Left kidney (tissue), 2 donors: ENCODE results near the gene NAT8L. TPM values are rescaled to one million over a fixed set of nuclear protein-coding genes. Genes with fewer than 3 reads are reported as not detected.

Experiments used
- DNase-seq: peaks from one replicate; pipeline ENCODE4 v3.0.0-alpha.2; 2013
- polyA plus RNA-seq: library from polyadenylated mRNA; unstranded; fragments of 120-200 nt; gene quantifications from one replicate; pipeline ENCODE4 v1.2.1, GENCODE V29; 2013; ENCODE audit not compliant: insufficient read length

The NAT8L gene
- polyA plus RNA-seq, 1 donor = 6.4 TPM

- no peak for DNase-seq
Observed at GRCh38 chr4:2091990-2092668, 33.0 kb downstream of the NAT8L start.

GRCh38 chr4:2092669-2093053 is 33.5 kb downstream of the NAT8L start:
- no peak for DNase-seq

DNA sequence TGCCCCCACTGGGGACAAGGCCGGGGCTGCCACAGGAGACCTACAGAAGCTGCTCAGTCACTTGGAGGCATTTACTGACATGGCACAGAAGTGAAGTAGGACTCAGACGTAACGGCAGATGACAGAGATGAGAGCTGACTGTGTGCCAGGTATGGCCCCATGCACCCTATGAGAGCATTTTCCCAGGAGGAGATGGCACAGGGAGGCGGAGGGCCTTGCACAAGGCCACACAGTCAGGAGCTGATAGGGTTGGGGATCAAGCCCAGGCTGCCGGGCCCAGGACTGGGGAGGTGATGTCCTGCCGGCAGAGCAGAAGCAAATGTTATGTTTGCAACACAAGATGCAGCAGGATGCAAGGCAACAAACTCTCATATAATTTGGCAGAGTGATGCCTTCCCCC is 34.1 kb downstream of the NAT8L start:
- DNase-seq = no peak

GRCh38 chr4:2094545-2094944 is 35.4 kb downstream of the NAT8L start:
- DNase-seq = no peak

- no peak for DNase-seq
Observed at GRCh38 chr4:2095236-2096072, 36.3 kb downstream of the NAT8L start.

DNA sequence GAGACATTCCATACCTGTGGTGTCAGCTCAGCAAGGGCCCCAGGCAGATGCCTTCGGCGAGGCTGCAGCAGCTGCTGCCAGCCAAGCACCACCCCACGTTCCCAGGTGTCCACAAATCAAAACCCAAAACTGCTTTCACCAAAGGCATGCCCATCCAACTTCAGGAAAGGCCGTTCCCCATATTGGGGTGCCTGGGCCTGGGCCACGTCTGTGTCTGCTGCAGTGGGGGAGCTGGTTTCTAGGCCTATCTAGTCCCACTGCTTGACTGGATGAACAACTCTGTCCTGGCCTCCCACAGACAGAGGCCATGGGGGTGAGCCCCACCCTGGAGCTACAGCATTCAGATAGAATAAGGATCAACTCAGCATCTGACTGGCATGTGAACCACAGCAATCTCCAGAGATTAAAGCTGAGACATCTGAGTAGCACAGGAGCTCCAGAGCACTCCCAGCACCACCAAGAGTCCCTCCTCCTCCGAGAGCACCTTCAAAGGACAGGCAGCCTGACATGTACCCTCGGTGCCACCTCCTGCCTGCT is 37.0 kb downstream of the NAT8L start:
- DNase-seq = no peak

DNA sequence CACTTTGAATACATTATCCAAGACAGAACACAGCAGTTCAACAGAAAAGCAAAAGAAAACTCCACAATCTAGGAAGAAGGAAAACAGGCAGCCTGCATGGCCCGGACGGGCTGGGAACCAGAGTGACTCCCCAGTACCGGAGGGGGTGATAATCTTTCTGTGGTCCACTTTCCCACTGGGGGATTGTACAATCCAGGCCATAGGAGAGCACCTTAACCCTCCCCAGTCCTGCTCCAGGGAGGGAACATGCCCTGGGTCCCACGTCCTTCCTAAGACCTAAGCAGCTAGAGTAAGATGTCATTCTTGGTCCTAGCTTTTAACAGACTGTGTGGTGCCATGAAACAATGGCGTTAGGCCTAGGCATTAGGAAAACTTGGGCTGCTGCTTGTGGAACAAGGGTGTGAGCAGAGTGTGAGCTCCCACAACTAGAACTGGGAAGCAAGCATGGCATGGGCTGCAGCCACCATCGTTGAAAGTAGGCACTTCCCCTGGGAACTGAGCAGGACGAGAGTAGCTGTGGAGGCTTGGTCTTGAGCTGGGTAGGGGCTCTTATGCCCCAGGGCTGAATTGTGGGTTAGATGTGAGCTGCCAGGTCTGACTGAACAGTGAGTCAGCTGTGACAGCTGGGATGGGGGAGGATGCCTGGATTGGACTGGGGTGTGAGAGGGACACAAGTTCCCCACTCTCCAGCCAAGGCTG is 42.4 kb downstream of the NAT8L start:
- no peak for DNase-seq

DNA sequence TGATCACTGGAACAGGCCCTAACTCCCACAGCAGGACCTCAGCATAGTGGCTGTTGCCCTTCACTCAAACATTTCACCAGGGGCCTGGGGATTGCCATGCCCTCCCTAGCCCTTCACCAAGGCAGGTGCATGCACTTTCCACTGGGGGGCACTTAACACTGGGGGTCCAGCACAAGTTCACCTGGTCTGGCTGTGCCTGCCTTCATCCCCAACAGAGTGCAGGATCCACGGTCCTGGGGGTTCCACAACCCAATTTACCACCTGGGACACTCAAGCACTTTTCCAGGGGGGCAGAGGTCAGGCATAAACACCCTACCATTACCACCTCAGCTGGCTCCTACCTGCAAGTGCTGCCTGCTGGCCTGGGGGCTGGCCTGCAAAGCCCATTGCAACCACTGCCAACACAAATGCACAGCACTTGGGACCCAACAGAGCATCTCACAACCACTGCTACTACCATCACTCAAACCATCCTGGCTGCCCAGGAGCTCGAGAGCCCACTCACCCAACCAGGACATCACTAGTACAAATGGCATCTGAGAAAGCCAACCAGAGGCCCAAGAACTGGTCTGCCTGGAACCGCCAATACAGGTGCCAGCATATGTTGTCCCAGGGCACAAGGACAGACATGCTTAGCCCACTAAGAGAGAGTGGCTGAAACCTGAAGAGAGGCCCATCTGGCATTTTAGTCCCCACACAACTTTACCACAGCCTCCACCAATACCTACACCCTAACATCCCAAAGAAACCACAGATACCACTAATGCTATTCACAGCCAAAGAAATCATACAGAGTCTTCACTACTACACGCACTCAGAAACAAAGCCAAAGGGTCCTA is 43.1 kb downstream of the NAT8L start:
- no peak for DNase-seq

- no peak for DNase-seq
Observed at GRCh38 chr4:2103127-2103842, 44.2 kb downstream of the NAT8L start.

DNA sequence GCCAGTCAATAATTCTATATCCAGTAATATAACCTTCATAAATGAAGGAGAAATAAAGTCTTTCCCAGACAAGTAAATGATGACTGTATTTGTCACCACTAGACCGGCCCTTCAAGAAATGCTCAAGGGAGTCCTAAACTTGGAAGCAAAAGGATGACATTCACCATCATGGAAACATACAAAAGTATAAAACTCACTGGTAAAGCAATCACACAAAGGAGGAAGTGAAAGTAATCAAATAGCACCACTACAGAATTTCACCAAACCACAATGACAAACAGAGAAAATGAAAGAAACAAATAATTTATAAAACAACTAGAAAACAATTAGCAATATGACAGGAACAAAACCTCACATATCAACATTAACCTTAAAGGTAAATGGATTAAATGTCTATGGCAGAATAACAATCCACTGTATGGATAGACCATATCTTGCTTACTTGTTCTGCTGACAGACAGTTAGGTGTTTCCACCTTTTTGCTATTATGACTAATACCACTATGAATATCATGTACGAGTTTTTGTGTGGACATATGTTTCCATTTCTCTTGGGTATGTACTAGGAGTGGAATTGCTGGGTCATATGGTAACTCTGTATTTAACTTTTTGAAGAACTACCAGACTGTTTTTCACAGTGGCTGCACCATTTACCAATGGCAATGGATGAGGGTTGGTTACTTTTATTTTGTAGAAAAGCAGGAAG is 44.9 kb downstream of the NAT8L start:
- DNase-seq = no peak

DNA sequence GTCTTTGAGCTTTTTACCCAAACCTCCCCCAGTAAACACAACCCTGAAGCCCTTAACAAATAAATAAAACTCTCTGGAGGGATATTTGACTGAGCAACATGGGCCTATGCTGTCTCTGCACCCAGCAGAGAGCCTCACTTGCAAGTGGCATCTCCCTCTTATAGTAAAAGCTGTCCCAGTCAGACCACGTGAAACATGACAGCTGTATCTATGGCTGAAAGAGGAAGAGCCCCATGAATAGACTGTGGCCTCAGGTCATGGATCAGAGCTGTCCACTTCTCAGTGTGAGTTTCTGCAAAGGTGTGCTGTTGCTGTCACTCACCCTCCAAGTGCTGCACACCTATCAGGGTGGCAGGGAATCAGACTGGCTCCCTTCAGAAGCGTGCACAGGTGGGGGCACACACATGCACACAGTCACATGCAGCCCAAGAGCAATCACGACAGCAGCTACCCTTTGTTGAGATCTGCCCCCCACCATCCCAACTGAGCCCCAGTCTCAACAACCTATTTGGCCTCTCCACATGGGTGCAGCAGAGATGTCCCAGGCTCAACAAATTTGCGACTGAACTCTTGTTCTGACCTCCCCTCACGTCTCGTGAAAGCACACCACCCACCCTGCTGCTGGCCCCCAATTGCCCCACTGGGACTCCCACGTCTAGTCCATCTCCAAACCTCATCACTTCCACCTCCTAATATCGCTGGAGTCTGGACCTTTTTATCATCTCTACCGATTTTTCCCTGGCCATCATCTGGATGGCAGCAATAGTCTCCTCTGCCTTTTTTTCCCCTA is 45.6 kb downstream of the NAT8L start:
- DNase-seq = no peak

- DNase-seq = no peak
Observed at GRCh38 chr4:2105559-2105958, 46.4 kb downstream of the NAT8L start.

DNA sequence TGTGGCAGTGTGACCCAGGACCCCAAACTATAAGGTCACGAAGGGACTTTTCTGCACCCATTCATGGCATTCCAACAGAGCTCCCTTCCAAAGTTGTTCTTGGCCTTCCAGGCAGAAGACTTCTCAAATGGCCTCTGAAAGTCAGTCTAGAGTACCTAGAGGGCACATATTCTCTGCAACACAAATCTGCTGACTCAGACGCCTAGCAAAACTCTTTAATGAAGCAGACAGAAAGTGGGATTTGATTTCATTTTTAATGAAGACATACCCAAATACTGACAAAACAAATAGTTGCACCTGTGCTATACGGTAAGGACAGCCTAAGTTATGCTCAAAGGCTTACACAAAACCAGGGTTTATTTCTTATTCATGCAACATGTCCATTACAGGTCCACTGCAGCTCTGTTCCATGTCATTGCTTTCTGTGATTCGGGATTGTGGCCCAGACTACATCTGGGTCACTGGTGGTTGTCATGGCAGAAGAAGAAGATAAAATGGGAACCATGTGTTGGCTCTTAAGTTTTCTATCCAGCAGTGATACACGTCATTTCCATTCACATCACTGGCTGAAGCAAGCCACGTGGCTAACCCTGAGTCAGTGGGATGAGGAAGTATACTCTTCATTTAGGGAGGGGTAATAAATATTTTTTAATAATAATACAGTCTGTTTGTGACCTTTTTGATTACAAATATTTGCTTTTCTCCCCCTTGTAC is 57.7 kb downstream of the NAT8L start:
- DNase-seq = no peak

Other genes with a start within 250 kb of the NAT8L start
- gene LETM1, start 203.2 kb upstream of the NAT8L start, polyA plus RNA-seq = 28.8 TPM
- gene NSD2, start 187.9 kb upstream of the NAT8L start, polyA plus RNA-seq = 103 TPM
- 29.7 TPM for gene NELFA, start 50.4 kb upstream of the NAT8L start, polyA plus RNA-seq
- 25.9 TPM for gene HAUS3, start 182.8 kb downstream of the NAT8L start, polyA plus RNA-seq
- 6.6 TPM for gene POLN, start 182.8 kb downstream of the NAT8L start, polyA plus RNA-seq
- gene MXD4, start 202.8 kb downstream of the NAT8L start, polyA plus RNA-seq = 49.5 TPM